HCT116 (cell line): ENCODE data around the gene SH3YL1. TPM values are rescaled to one million over a fixed set of nuclear protein-coding genes. Genes with fewer than 3 reads are reported as not detected.

Experiments used
- ATAC-seq: fragments of 200-7000 bp; cut with Tn5 transposase; 2 replicates; pipeline ENCODE4 v1.9.1; 2020; ENCODE audit warnings: mild to moderate bottlenecking, moderate library complexity
- BruUV-seq: library from RNA; stranded (reverse); fragments of 400-500 nt; replicated peaks from 2 replicates; lab custom pipeline; 2021; lab: Mats Ljungman, UMichigan
- CTCF ChIA-PET: fragments of 300-600 bp; sonication (Branson Sonifier 250); formaldehyde crosslinking; loops from one replicate; lab custom pipeline; 2021; ENCODE audit warnings: antibody characterized with exemption; lab: Charles Lee
- POLR2A ChIA-PET: fragments of 300-600, 350-600 bp; sonication (Branson Sonifier 250); formaldehyde crosslinking; loops from one replicate; lab custom pipeline; 2021; ENCODE audit warnings: antibody characterized with exemption; lab: Charles Lee
- RAD21 ChIA-PET, 2 experiments: fragments of 300-600 bp; sonication (Branson Sonifier 250); formaldehyde crosslinking; loops; one replicate each; lab custom pipeline; 2023; ENCODE audit warnings: low total read pairs in 2 of 2; ENCODE audit not compliant: uncharacterized antibody in 2 of 2, unreplicated experiment in 2 of 2, low non-redundant PET in 1 of 2; lab: Charles Lee
- DNase-seq: peaks from one replicate; pipeline ENCODE4 v3.0.0-alpha.2; 2010; ENCODE audit warnings: low read depth, low spot score
- H2AFZ ChIP-seq: fragments of 200-600 bp; shearing (Covaris generic), sonication (generic); 2 replicates; pipeline ENCODE4 v1.6.1; 2017; ENCODE audit warnings: low read depth, mixed run types, mixed read lengths, antibody characterized with exemption, low read length; ENCODE audit not compliant: poor library complexity, severe bottlenecking
- H3K27ac ChIP-seq: 2 replicates; pipeline ENCODE4 v1.5.1; 2012; ENCODE audit warnings: low read depth, low read length
- H3K27me3 ChIP-seq: fragments of 200-600 bp; sonication (generic); 2 replicates; pipeline ENCODE4 v1.6.1; 2016; ENCODE audit warnings: mixed run types, low read length, mixed read lengths; ENCODE audit not compliant: insufficient read depth
- H3K36me3 ChIP-seq, 2 experiments: fragments of 200-500 bp in 1 of 2; fragments of 200-600 bp in 1 of 2; sonication (Bioruptor generic) in 1 of 2; sonication (generic) in 1 of 2; 2 replicates each; pipeline versions ENCODE4 v1.5.1 to v1.6.1; 2014 to 2016; ENCODE audit warnings: low read length in 2 of 2, inconsistent platforms in 1 of 2, mixed read lengths in 1 of 2, mixed run types in 1 of 2; ENCODE audit not compliant: insufficient read depth in 2 of 2, control insufficient read depth in 1 of 2
- H3K4me1 ChIP-seq, 2 experiments: fragments of 200-600 bp in 1 of 2; sonication (generic) in 1 of 2; 2 replicates each; pipeline versions ENCODE4 v1.5.1 to v1.6.1; 2012 to 2017; ENCODE audit warnings: low read length in 2 of 2, inconsistent platforms in 1 of 2, mild to moderate bottlenecking in 1 of 2, mixed read lengths in 1 of 2, mixed run types in 1 of 2, moderate library complexity in 1 of 2; ENCODE audit not compliant: insufficient read depth in 2 of 2, control insufficient read depth in 1 of 2
- H3K4me2 ChIP-seq: fragments of 200-600 bp; sonication (generic); 2 replicates; pipeline ENCODE4 v1.6.1; 2017; ENCODE audit warnings: mixed run types, low read length, mixed read lengths
- H3K4me3 ChIP-seq, 2 experiments: fragments of 200-600 bp in 1 of 2; sonication (generic) in 1 of 2; replicated peaks in 1 of 2; 2 replicates each; pipeline ENCODE4 v1.5.1; 2011 to 2016; ENCODE audit warnings: low read length in 2 of 2, control low read depth in 1 of 2, low read depth in 1 of 2, mild to moderate bottlenecking in 1 of 2, mixed read lengths in 1 of 2, mixed run types in 1 of 2
- H3K79me2 ChIP-seq: fragments of 200-600 bp; sonication (generic); 2 replicates; pipeline ENCODE4 v1.6.1; 2017; ENCODE audit warnings: mild to moderate bottlenecking, mixed run types, low read length, moderate library complexity, mixed read lengths; ENCODE audit not compliant: insufficient read depth
- H3K9ac ChIP-seq: fragments of 200-600 bp; sonication (generic); 2 replicates; pipeline ENCODE4 v1.6.1; 2016; ENCODE audit warnings: low read length, mixed read lengths
- H3K9me2 ChIP-seq: fragments of 200-600 bp; sonication (generic), shearing (Covaris generic); 2 replicates; pipeline ENCODE4 v1.6.1; 2017; ENCODE audit warnings: mixed run types, mild to moderate bottlenecking, moderate library complexity; ENCODE audit not compliant: insufficient read depth
- H3K9me3 ChIP-seq, 2 experiments: fragments of 200-500 bp in 1 of 2; fragments of 200-600 bp in 1 of 2; sonication (Bioruptor generic) in 1 of 2; sonication (generic) in 1 of 2; 2 replicates each; pipeline ENCODE4 v1.6.1; 2014 to 2017; ENCODE audit warnings: low read length in 2 of 2, mixed read lengths in 2 of 2, inconsistent platforms in 1 of 2, low read depth in 1 of 2, mild to moderate bottlenecking in 1 of 2, mixed run types in 1 of 2, moderate library complexity in 1 of 2; ENCODE audit not compliant: control insufficient read depth in 1 of 2, insufficient read depth in 1 of 2
- H4K20me1 ChIP-seq: fragments of 200-600 bp; sonication (generic), shearing (Covaris generic); 2 replicates; pipeline ENCODE4 v1.6.1; 2017; ENCODE audit warnings: mixed run types, mild to moderate bottlenecking, moderate library complexity; ENCODE audit not compliant: insufficient read depth
- ATF3 ChIP-seq: IDR thresholded peaks from 2 replicates; pipeline ENCODE4 v1.6.1; 2012
- CBX3 ChIP-seq: IDR thresholded peaks from 2 replicates; pipeline ENCODE4 v1.6.1; 2012; ENCODE audit warnings: low read depth
- ELF1 ChIP-seq: IDR thresholded peaks from 2 replicates; pipeline ENCODE4 v1.6.1; 2012; ENCODE audit warnings: low read depth, borderline replicate concordance
- EZH2phosphoT487 ChIP-seq: fragments of 200-600 bp; IDR thresholded peaks from 2 replicates; pipeline ENCODE4 v1.6.1; 2018; ENCODE audit warnings: antibody characterized with exemption, borderline replicate concordance
- POLR2A ChIP-seq: IDR thresholded peaks from 2 replicates; pipeline ENCODE4 v1.7.0; 2011; ENCODE audit warnings: borderline replicate concordance; ENCODE audit not compliant: insufficient read depth, insufficient read length; ENCODE audit errors: extremely low read depth
- RAD21 ChIP-seq: IDR thresholded peaks from 2 replicates; pipeline ENCODE4 v1.6.1; 2012; ENCODE audit warnings: low read depth, mild to moderate bottlenecking
- REST ChIP-seq: IDR thresholded peaks from 2 replicates; pipeline ENCODE4 v1.6.1; 2012; ENCODE audit warnings: low read depth
- TCF7L2 ChIP-seq: IDR thresholded peaks from 2 replicates; pipeline ENCODE4 v1.7.0; 2011; ENCODE audit warnings: borderline replicate concordance, inconsistent platforms; ENCODE audit not compliant: insufficient read depth, insufficient read length; ENCODE audit errors: extremely low read depth
- ZFX ChIP-seq: fragments of 450-650 bp; IDR thresholded peaks from 2 replicates; pipeline ENCODE4 v1.6.1; 2017
- intact Hi-C: fragments of 100-400 bp; cut with micrococcal nuclease; formaldehyde crosslinking; loops from 2 replicates; pipeline ENCODE4 v1.10.0; 2022
- total RNA-seq: library from RNA; stranded (reverse); gene quantifications from one replicate; pipeline ENCODE4 v1.2.1, GENCODE V29; 2021; ENCODE audit not compliant: unreplicated experiment

The SH3YL1 gene
- total RNA-seq, 1 experiment from 2014 or later: 32.8 TPM

- Histone ChIP-seq H3K4me1 (no peaks in the 10 kb centered on the region), H3K79me2 (no peaks in the 10 kb centered on the region), H3K9me2 (no peaks in the 10 kb centered on the region), H3K9ac (no peak overlapping the region), H3K36me3 (no peaks in the 10 kb centered on the region), H3K9me3 (no peaks in the 10 kb centered on the region), H4K20me1 (no peaks in the 10 kb centered on the region), H3K4me3 (no peak overlapping the region), H3K4me2 (no peak overlapping the region), H3K27me3 (no peaks in the 10 kb centered on the region), H3K27ac (no peak overlapping the region), H2AFZ (no peak overlapping the region)
- BruUV-seq: no TSS peak
- ChIA-PET CTCF (no interaction called here), POLR2A (no interaction called here), RAD21 (no interaction called here)
- TF ChIP-seq RAD21 (no peak), EZH2phosphoT487 (no peak), CBX3 (no peak), ELF1 (no peak)
- intact Hi-C loops: no loop called here
- DNase-seq: no peak
- ATAC-seq: no peak
These were observed 46.2 kb upstream of the SH3YL1 start for GRCh38 chr2:309954-310510.

GRCh38 chr2:309148-309953 is 45.5 kb upstream of the SH3YL1 start:
- Histone ChIP-seq H3K36me3 (no peaks in the 10 kb centered on the region), H3K9ac (no peak overlapping the region)
- no TSS peak for BruUV-seq

More at GRCh38 chr2:309148-309953, 45.5 kb upstream of the SH3YL1 start:
- no peak overlapping the region for H3K4me2 ChIP-seq
- POLR2A ChIA-PET: no interaction called here
- CTCF ChIA-PET: no interaction called here
- no peaks in the 10 kb centered on the region for H3K27me3 ChIP-seq
- H3K4me3 ChIP-seq: no peak overlapping the region
- RAD21 ChIA-PET: no interaction called here
- H4K20me1 ChIP-seq: no peaks in the 10 kb centered on the region
- H3K4me1 ChIP-seq: no peaks in the 10 kb centered on the region
- H3K79me2 ChIP-seq: no peaks in the 10 kb centered on the region
- no peak overlapping the region for H3K27ac ChIP-seq
- intact Hi-C loops: no loop called here
- H2AFZ ChIP-seq: no peak overlapping the region
- no peaks in the 10 kb centered on the region for H3K9me2 ChIP-seq
- TF ChIP-seq POLR2A (no peak), RAD21 (no peak), REST (no peak), ATF3 (no peak), ZFX (no peak), TCF7L2 (no peak)
- TF ChIP-seq, all 23 proteins: peak for 0
- ATAC-seq (peak; percentile 40; the same call in 1 of the 2 replicates), DNase-seq (no peak)
- H3K9me3 ChIP-seq: no peaks in the 10 kb centered on the region
